ENCODE results near the gene LRRC66.

LRRC66 gene

GRCh38 chr4:52036886-52037530 is 16.8 kb upstream of the LRRC66 start:
- H3K9me3 Mint-ChIP-seq (ENCODE audit: low read depth): no peaks in the 10 kb centered on the region
- H3K4me1 Mint-ChIP-seq (ENCODE audit: low read depth): peaks cover 20% of the 10 kb centered on the region
- H3K36me3 Mint-ChIP-seq: no peaks in the 10 kb centered on the region
- H3K27ac Mint-ChIP-seq: peak overlapping the region; percentile 12
- peak overlapping the region; percentile 88 for H3K4me3 Mint-ChIP-seq
- peaks cover 2% of the 10 kb centered on the region for H3K27me3 Mint-ChIP-seq

- no peaks in the 10 kb centered on the region for H3K36me3 Mint-ChIP-seq
- no peak overlapping the region for H3K27ac Mint-ChIP-seq
- H3K27me3 Mint-ChIP-seq: no peaks in the 10 kb centered on the region
- H3K4me1 Mint-ChIP-seq (ENCODE audit: low read depth): peaks cover 20% of the 10 kb centered on the region
- no peaks in the 10 kb centered on the region for H3K9me3 Mint-ChIP-seq (ENCODE audit: low read depth)
- H3K4me3 Mint-ChIP-seq: no peak overlapping the region
These were observed 15.0 kb upstream of the LRRC66 start for GRCh38 chr4:52035190-52035589.

GRCh38 chr4:52032005-52032404 is 11.8 kb upstream of the LRRC66 start:
- peaks cover 7% of the 10 kb centered on the region for H3K36me3 Mint-ChIP-seq
- H3K4me3 Mint-ChIP-seq: no peak overlapping the region
- no peak overlapping the region for H3K27ac Mint-ChIP-seq
- peaks cover 9% of the 10 kb centered on the region for H3K4me1 Mint-ChIP-seq (ENCODE audit: low read depth)
- no peaks in the 10 kb centered on the region for H3K9me3 Mint-ChIP-seq (ENCODE audit: low read depth)
- no peaks in the 10 kb centered on the region for H3K27me3 Mint-ChIP-seq

GRCh38 chr4:52028970-52029369 is 8.8 kb upstream of the LRRC66 start:
- no peak overlapping the region for H3K27ac Mint-ChIP-seq
- no peaks in the 10 kb centered on the region for H3K27me3 Mint-ChIP-seq
- H3K4me3 Mint-ChIP-seq: no peak overlapping the region
- no peaks in the 10 kb centered on the region for H3K4me1 Mint-ChIP-seq (ENCODE audit: low read depth)
- no peaks in the 10 kb centered on the region for H3K9me3 Mint-ChIP-seq (ENCODE audit: low read depth)
- H3K36me3 Mint-ChIP-seq: peaks cover 7% of the 10 kb centered on the region

- Mint-ChIP-seq H3K9me3 (ENCODE audit: low read depth) (no peaks in the 10 kb centered on the region), H3K27ac (no peak overlapping the region), H3K4me1 (ENCODE audit: low read depth) (no peaks in the 10 kb centered on the region), H3K4me3 (no peak overlapping the region), H3K27me3 (no peaks in the 10 kb centered on the region), H3K36me3 (no peaks in the 10 kb centered on the region)
These were observed 2.3 kb downstream of the LRRC66 start for GRCh38 chr4:52017814-52018213.

- Mint-ChIP-seq H3K4me1 (ENCODE audit: low read depth) (no peaks in the 10 kb centered on the region), H3K27me3 (no peaks in the 10 kb centered on the region), H3K4me3 (no peak overlapping the region), H3K9me3 (ENCODE audit: low read depth) (no peaks in the 10 kb centered on the region), H3K36me3 (no peaks in the 10 kb centered on the region), H3K27ac (no peak overlapping the region)
These were observed 3.2 kb downstream of the LRRC66 start for GRCh38 chr4:52016981-52017380.

GRCh38 chr4:52015366-52015765 is 4.8 kb downstream of the LRRC66 start:
- H3K4me1 Mint-ChIP-seq (ENCODE audit: low read depth): no peaks in the 10 kb centered on the region
- H3K27ac Mint-ChIP-seq: no peak overlapping the region
- H3K9me3 Mint-ChIP-seq (ENCODE audit: low read depth): no peaks in the 10 kb centered on the region
- H3K36me3 Mint-ChIP-seq: no peaks in the 10 kb centered on the region
- H3K27me3 Mint-ChIP-seq: no peaks in the 10 kb centered on the region
- no peak overlapping the region for H3K4me3 Mint-ChIP-seq

GRCh38 chr4:52014903-52015302 is 5.3 kb downstream of the LRRC66 start:
- Mint-ChIP-seq H3K27me3 (no peaks in the 10 kb centered on the region), H3K36me3 (no peaks in the 10 kb centered on the region), H3K4me3 (no peak overlapping the region), H3K4me1 (ENCODE audit: low read depth) (no peaks in the 10 kb centered on the region), H3K9me3 (ENCODE audit: low read depth) (no peaks in the 10 kb centered on the region), H3K27ac (no peak overlapping the region)

- no peak overlapping the region for H3K4me3 Mint-ChIP-seq
- no peaks in the 10 kb centered on the region for H3K27me3 Mint-ChIP-seq
- H3K27ac Mint-ChIP-seq: no peak overlapping the region
- H3K4me1 Mint-ChIP-seq (ENCODE audit: low read depth): no peaks in the 10 kb centered on the region
- H3K36me3 Mint-ChIP-seq: no peaks in the 10 kb centered on the region
- H3K9me3 Mint-ChIP-seq (ENCODE audit: low read depth): no peaks in the 10 kb centered on the region
These were observed 7.5 kb downstream of the LRRC66 start for GRCh38 chr4:52012651-52013050.

- Mint-ChIP-seq H3K4me3 (no peak overlapping the region), H3K9me3 (ENCODE audit: low read depth) (no peaks in the 10 kb centered on the region), H3K27ac (no peak overlapping the region), H3K36me3 (no peaks in the 10 kb centered on the region), H3K4me1 (ENCODE audit: low read depth) (no peaks in the 10 kb centered on the region), H3K27me3 (no peaks in the 10 kb centered on the region)
These were observed 9.2 kb downstream of the LRRC66 start for GRCh38 chr4:52010986-52011385.

GRCh38 chr4:52006887-52007286 is 13.3 kb downstream of the LRRC66 start:
- no peaks in the 10 kb centered on the region for H3K27me3 Mint-ChIP-seq

GRCh38 chr4:52005604-52006273 is 14.4 kb downstream of the LRRC66 start:
- Mint-ChIP-seq H3K4me3 (no peak overlapping the region), H3K9me3 (ENCODE audit: low read depth) (no peaks in the 10 kb centered on the region), H3K27ac (no peak overlapping the region), H3K36me3 (no peaks in the 10 kb centered on the region), H3K27me3 (no peaks in the 10 kb centered on the region), H3K4me1 (ENCODE audit: low read depth) (no peaks in the 10 kb centered on the region)

More at GRCh38 chr4:52006887-52007286, 13.3 kb downstream of the LRRC66 start:
- Mint-ChIP-seq H3K9me3 (ENCODE audit: low read depth) (no peaks in the 10 kb centered on the region), H3K27ac (no peak overlapping the region), H3K36me3 (no peaks in the 10 kb centered on the region), H3K4me3 (no peak overlapping the region), H3K4me1 (ENCODE audit: low read depth) (no peaks in the 10 kb centered on the region)

- Mint-ChIP-seq H3K27me3 (no peaks in the 10 kb centered on the region), H3K9me3 (ENCODE audit: low read depth) (no peaks in the 10 kb centered on the region)
These were observed 15.7 kb downstream of the LRRC66 start for GRCh38 chr4:52004414-52004813.

GRCh38 chr4:52001616-52002015 is 18.5 kb downstream of the LRRC66 start:
- H3K27ac Mint-ChIP-seq: no peak overlapping the region
- no peaks in the 10 kb centered on the region for H3K9me3 Mint-ChIP-seq (ENCODE audit: low read depth)
- H3K4me1 Mint-ChIP-seq (ENCODE audit: low read depth): no peaks in the 10 kb centered on the region
- H3K4me3 Mint-ChIP-seq: no peak overlapping the region
- no peaks in the 10 kb centered on the region for H3K36me3 Mint-ChIP-seq
- H3K27me3 Mint-ChIP-seq: peaks cover 1% of the 10 kb centered on the region

More at GRCh38 chr4:52004414-52004813, 15.7 kb downstream of the LRRC66 start:
- Mint-ChIP-seq H3K36me3 (no peaks in the 10 kb centered on the region), H3K4me3 (no peak overlapping the region), H3K4me1 (ENCODE audit: low read depth) (no peaks in the 10 kb centered on the region), H3K27ac (no peak overlapping the region)

- Mint-ChIP-seq H3K27ac (no peak overlapping the region), H3K27me3 (peaks cover 1% of the 10 kb centered on the region), H3K4me1 (ENCODE audit: low read depth) (no peaks in the 10 kb centered on the region), H3K4me3 (no peak overlapping the region), H3K36me3 (no peaks in the 10 kb centered on the region), H3K9me3 (ENCODE audit: low read depth) (no peaks in the 10 kb centered on the region)
These were observed 20.9 kb downstream of the LRRC66 start for GRCh38 chr4:51999250-51999649.

- no peaks in the 10 kb centered on the region for H3K9me3 Mint-ChIP-seq (ENCODE audit: low read depth)
These were observed 21.3 kb downstream of the LRRC66 start for GRCh38 chr4:51998837-51999236.

More at GRCh38 chr4:51998837-51999236, 21.3 kb downstream of the LRRC66 start:
- Mint-ChIP-seq H3K27me3 (peaks cover 1% of the 10 kb centered on the region), H3K36me3 (no peaks in the 10 kb centered on the region), H3K4me3 (no peak overlapping the region), H3K4me1 (ENCODE audit: low read depth) (no peaks in the 10 kb centered on the region), H3K27ac (no peak overlapping the region)
